Raji (cell line): ENCODE measurements around the gene KCNQ1.

ENCODE experiments used
- POLR2A ChIP-seq: IDR thresholded peaks from 2 replicates; pipeline ENCODE4 v1.6.1; 2011; ENCODE audit warnings: low read depth, low read length, control low read depth; ENCODE audit not compliant: insufficient read depth

Gene KCNQ1

DNA sequence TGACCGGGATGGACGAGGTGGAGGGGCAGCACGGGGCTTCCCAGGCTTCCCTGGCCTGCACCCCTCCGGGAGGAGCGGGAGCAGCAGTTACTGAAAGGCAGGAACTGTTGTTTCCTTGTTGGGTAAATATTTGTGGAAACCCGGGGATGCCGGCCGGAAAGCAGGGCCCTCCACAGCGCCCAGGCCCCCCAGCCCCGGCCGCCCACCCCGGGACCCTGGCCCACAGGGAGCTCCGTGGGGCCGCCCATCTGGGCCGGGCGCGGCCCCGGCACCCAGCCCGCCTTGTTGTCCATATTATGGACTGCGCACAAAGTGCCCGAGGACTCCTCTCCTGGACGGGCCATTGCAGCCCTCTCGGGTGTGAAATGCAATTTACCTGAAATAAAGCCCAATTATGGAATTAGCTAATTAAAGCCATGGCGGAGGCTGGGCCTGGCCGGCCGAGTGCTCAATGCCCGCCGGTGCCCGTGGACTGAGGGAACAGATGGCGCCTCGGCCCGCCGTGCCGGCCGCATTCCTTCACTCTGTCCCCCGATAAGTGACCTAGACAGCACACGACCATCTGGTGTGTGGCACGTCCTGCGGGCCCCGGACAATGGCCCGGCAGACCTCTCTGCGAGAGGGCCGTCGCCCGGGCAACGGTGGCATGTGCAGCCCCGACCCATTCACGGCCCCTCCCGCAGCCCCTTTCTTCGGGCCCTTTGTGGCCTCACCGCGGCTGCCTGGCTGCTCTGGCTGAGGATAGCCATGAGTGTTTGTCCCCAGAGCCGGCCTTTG, 405.4 kb downstream of the KCNQ1 start:
- TF ChIP-seq POLR2A: no peak

DNA sequence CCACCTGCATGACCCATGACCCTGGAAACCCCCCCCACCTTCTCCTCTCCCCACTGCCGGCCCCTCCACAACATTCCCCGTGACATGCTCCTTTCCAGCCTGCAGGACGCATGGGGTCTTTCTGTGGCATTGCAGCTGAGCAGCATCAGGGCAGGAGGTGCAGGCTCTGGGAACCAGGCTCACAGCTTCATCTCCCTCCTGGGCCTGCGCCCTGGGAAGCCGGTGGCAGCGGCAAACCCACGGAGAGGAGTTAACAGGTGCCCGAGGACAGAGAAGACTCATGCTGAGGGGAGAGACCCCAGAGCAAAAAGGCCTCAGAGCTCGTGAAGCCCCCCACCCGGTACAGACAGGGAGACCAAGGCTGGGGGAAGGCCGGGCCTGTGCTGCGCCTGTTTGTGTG, 408.6 kb downstream of the KCNQ1 start:
- TF ChIP-seq POLR2A: no peak

- TF ChIP-seq POLR2A: no peak
These were observed 409.3 kb downstream of the KCNQ1 start for GRCh38 chr11:2853997-2854560.

DNA sequence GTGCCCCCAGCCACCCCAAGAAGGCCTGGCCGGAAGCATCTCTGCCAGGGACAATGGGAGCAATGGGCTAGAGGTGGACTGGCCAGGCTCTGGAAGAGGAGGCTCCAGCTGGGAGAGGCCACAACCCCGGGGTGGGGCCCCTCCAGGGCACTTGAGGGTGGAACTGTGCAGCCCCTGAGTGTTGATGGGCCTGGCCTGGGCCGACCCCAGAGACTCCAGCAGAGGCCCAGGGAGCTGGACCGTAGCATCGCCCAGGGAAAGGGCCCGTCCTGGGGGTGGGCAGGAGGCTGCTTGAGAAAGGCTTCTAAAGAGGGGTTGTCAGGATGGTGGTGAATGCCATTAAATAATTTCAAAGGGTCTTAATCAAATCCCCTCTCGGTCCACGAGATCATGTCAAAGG, 410.4 kb downstream of the KCNQ1 start:
- no peak for TF ChIP-seq POLR2A

DNA sequence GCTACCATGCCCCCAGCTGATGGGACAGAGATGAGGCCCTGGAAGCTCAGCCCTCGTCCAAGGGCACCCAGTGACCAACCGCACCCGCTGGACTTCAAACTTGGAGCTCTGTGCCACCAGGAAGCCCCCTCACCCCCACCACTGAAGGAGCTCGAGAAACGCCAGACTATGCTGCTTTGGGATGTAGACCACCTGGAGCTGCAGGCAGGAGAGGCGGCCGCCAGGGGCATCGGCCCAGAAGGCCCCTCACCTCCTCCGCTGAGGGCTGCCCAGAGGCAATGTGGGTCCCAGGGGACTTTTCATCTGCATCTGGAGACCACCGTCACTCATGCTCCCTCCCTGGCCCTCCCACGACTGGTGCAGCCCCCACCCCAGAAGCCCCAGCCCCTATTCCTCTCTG, 412.5 kb downstream of the KCNQ1 start:
- TF ChIP-seq POLR2A: no peak

DNA sequence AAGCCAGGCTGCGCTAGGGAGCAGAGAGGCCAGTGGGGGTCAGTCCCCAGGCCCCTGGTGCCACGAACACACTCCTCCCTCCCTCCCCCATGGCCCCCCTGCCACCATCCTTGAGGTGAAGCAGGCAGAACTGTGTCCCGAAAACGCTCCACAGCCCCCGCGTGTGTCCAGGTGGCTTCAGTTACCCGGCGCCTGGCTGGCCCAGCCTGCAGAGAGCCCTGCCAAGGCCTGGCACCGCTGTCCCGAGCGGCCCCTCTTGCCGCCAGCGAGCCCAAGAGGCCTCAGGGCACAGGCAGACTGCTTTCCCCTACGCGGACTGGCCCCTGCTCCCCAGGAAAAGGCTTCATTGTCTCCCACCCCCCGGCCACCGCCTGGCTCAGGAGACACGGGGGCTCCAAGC, 413.1 kb downstream of the KCNQ1 start:
- TF ChIP-seq POLR2A: no peak

DNA sequence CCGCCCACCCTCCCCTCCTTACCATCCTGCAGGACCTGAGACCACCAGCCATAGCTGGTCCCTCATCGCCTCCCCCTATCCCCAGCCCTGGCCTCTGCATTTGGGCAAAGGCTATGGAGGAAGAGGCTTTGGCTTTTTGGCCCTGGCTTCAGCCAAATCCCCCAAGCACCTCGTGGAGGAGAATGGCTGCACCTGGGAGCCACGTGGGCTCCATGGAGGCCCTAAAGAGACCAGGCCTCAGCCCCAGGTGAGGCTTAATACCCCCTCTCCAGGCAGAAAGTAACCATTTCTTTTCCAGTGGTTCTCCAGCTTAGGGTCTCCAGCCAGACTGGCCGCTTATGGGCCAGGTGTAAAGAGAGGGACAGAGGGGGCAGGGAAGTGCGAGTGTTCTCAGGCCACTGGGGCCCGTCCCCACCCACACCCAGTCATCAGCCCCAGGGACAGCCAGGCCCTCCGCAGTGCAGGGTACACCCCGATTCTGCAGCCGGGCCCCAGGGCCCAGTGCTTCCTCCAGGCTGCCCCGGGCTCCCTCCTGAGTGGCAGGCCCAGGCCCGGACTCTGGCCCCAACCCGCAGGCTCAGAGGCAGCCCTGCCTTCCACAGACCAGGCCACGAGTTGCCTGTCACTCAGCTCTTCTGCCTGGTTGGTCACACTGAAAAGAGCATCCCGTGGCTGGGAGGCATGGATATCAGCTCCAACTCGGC, 414.3 kb downstream of the KCNQ1 start:
- no peak for TF ChIP-seq POLR2A

GRCh38 chr11:2859699-2860037, 414.9 kb downstream of the KCNQ1 start:
- TF ChIP-seq POLR2A: no peak

- TF ChIP-seq POLR2A: no peak
These were observed 415.8 kb downstream of the KCNQ1 start for GRCh38 chr11:2860636-2861035.

DNA sequence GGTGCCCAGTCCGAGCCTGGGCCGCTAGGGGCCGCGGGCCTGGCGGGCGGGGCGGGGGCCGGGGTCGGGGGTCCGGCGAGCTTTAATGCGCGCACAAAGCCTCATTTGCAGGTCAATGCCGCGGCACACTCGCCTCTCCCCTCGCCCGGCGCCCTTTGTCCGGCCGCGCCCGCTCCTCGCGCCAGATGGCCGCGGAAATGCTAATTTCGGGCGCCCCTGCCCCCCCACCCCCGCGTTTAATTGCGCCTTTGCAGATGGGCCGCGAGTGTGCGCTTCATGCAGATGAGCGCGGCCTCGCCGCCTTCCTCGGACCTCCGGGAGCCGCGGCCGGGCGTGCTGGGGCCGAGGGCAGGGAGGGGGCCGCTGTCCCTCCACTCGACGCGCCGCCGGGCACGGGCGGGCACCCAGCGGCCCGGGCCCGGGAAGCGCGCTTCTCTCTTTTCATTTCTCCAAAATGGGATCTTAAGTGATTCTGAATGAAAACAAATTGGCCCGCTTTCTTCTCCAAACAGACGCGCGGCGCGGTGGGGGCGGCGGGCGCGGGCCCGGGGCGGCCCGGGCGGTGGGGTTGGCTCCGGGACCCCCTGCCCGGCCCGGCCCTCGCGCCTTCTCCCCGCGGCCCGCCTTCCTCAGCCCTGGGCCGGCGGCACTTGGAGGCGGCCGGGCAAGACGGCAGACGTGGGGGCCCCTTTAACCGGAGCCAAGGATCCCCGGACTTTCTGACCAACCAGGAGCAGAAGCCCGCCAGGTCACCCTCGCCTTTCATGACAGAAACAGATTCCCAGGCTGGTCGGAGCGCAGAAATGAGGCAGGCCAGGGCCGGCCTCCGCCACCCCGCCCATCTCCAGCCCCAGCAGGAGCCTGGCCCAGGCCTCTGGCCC, 417.8 kb downstream of the KCNQ1 start:
- no peak for TF ChIP-seq POLR2A

GRCh38 chr11:2863276-2863618, 418.4 kb downstream of the KCNQ1 start:
- no peak for TF ChIP-seq POLR2A

DNA sequence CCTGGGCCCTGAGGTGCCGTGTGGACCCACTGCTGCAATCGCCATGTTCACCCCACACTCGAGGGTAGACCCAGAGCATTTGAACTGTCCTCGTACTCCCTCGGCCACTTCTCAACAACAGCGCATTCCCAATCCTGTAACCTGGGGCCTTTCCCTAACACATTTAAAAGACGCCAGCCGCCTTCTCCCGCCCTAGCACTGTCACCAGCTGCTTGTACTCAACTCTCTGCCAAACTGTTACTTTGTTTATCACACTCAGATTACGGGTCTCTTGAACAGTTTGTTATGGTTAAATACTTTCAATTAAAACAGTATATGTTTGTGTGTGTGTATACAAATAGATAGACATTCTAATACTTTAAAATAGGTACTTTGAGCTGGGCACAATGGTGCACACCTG, 420.1 kb downstream of the KCNQ1 start:
- no peak for TF ChIP-seq POLR2A

DNA sequence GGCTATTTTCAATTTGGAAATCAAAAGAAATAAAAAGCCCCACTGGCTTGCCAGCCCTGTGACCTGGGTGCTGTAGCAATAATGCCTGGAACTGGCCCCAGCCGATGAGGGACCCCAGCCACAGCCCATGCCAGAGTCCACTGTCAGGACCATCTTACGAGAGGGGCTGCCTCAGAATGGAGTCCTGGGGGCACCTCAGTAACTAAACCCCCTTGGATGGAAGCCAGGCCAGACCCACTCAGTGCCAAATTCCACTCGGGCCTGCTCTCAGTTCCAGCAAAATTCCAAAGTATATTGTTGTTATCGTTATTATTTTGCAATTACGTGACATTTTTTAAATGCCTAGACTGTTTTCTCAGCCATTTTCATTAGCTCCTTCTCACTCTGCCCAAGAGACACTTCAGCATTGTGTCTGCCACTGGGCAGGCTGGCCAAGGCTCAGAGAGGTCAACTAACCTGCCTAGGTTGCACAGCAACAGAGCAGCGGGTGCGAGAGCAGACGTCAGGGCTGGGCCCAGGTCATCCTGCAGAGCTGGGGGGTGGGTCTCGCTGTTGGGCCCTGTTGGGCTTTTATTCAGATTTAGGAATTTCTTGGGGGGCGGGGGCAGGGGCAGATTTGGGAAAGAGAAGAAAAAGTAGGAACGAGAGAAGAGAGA, 421.2 kb downstream of the KCNQ1 start:
- TF ChIP-seq POLR2A: no peak

GRCh38 chr11:2867142-2867541, 422.3 kb downstream of the KCNQ1 start:
- TF ChIP-seq POLR2A: no peak

DNA sequence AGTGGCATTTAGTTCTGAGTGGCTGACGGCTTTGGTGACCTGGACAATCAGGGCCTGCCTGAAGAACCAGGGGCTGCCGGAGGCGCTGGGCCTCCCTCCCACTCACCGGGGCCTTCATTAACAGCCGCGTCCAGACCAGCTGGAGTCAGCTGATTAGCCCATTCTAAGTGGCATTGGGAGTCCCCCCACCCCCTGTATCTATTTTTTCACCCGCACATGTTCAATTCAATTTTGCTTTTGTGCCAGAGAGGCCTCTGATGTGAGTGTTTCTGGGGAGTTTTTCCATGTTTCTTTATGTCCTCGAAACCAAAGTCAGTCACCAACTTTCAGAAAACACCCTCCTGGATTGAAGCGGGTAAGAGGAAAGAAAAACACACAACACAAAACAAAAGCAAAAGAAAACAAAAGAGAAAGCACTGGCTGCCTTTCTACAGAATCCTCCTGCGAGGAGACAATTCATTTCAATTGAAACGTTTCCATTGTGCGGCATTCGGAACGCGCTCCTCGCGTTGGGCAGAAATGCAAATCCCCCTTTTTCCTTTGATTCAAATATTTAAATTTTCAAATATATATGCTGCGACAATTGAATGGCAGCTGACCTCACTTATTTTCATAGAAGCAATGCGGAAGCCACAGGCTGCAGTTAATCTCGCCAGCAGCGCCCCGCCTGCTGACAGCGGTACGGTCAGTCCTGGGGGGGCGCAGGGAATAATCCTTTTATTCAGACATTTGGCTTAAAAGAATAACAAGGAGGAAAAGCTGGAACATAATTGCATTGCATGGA, 423.1 kb downstream of the KCNQ1 start:
- no peak for TF ChIP-seq POLR2A
